Epithelial cell of proximal tubule (primary cell): ENCODE results near the gene MYBL2. TPM values are rescaled to one million over a fixed set of nuclear protein-coding genes. Genes with fewer than 3 reads are reported as not detected.
"Not testable (repeated sequence)": the region's sequence is repeated elsewhere in the genome, so short reads cannot be mapped to it uniquely, and the experiment has no call there.

Experiments
- DNase-seq: peaks from one replicate; pipeline ENCODE4 v3.0.0-alpha.2; 2011; ENCODE audit warnings: low read depth
- H3K4me3 ChIP-seq: 2 replicates; pipeline ENCODE4 v1.5.1; 2011; ENCODE audit warnings: low read depth, mild to moderate bottlenecking, low read length
- total RNA-seq: library from RNA; depleted of rRNA; stranded (reverse); fragments of >200 nt; gene quantifications from 2 replicates; pipeline ENCODE4 v1.2.3, GENCODE V29; 2015
- TF ChIP-seq, protein P1 (sequence below): conservative IDR thresholded peaks from 2 replicates; pipeline ENCODE4 v1.5.1; 2012; ENCODE audit warnings: low read depth, mild to moderate bottlenecking, low read length

MYBL2 gene
- total RNA-seq: 77.0 and 183 TPM in 2 replicates

DNA sequence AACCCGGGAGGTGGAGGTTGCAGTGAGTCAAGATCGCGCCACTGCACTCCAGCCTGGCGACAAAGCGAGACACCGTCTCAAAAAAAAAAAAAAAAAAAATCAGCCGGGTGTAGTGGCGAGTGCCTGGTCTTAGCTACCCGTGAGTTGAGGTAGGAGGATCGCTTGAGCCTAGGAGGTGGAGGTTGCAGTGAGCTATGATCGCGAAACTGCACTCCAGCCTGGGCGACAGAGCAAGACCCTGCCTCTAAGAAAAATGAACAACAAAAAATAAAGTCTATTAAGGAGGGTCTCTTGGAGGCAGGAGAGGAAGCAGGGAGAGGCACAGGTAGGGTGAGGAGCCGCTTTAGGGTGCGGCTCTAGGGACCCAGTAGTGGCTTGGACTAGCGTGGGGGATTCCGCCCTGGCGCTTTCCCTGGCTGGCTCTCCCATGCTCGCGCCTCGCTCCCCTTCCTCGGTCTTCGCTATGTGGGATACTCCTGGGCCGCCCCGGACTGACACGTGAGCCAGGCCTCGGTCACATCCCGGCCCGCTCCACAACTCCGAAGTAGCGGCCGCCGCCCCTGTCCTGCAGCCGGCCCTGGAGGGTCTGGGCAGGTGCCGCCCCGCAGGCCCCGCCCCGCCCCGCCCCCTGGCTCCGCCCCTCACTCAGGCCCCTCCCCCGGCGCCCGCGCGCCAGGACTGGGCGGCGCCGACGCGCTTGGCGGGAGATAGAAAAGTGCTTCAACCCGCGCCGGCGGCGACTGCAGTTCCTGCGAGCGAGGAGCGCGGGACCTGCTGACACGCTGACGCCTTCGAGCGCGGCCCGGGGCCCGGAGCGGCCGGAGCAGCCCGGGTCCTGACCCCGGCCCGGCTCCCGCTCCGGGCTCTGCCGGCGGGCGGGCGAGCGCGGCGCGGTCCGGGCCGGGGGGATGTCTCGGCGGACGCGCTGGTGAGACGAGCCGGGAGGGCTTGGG is at the start of gene MYBL2:
TSS of gene MYBL2 (plus strand) at position 739 of the 953 bp plus-strand sequence. CDS start at position 909, 170 bp downstream.
- no peak for DNase-seq
- H3K4me3 ChIP-seq: peak within 1 kb of the TSS; percentile 64
- TF ChIP-seq, protein P1, sequence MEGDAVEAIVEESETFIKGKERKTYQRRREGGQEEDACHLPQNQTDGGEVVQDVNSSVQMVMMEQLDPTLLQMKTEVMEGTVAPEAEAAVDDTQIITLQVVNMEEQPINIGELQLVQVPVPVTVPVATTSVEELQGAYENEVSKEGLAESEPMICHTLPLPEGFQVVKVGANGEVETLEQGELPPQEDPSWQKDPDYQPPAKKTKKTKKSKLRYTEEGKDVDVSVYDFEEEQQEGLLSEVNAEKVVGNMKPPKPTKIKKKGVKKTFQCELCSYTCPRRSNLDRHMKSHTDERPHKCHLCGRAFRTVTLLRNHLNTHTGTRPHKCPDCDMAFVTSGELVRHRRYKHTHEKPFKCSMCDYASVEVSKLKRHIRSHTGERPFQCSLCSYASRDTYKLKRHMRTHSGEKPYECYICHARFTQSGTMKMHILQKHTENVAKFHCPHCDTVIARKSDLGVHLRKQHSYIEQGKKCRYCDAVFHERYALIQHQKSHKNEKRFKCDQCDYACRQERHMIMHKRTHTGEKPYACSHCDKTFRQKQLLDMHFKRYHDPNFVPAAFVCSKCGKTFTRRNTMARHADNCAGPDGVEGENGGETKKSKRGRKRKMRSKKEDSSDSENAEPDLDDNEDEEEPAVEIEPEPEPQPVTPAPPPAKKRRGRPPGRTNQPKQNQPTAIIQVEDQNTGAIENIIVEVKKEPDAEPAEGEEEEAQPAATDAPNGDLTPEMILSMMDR: no peak

DNA sequence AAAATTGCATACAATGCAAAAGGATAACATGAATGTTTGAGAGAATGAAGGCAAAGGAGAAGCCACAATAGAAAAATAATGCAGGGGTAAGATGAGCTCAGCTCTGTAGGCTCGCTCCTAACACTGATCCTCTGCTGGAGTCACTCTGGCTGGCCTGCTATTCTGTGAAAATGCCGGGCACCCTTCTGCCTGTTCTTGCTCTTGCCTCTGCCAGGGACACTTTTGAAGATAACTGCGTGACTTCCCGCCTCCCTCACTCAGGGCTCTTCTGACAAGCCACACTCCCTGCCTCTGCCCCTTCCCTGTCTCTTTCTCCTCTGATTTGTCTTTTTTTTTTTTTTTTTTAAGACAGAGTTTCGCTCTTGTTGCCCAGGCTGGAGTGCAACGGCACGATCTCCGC is 35.3 kb upstream of the MYBL2 start:
- no peak overlapping the region for H3K4me3 ChIP-seq
- no peak for DNase-seq
- TF ChIP-seq, protein P1: no peak

DNA sequence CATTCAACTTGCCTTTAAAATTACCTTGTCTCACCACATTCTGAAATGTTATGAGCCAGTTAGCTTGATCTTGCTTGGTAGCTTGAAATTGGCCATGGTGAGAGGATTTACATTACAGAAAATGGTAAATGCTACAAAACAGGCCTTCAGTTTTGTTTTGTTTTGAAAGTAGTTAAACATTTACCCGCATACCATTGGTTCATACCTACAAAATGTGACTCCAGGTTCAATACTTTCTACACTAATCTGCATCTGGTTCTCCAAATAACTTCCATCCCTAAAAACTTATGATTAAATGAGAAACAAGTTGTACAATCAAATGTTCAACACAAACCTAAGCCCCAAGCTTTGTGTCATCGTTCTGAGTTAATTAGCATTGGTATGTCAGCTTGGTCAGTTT is 30.5 kb upstream of the MYBL2 start:
- TF ChIP-seq, protein P1: no peak
- H3K4me3 ChIP-seq: no peak overlapping the region
- DNase-seq: no peak

DNA sequence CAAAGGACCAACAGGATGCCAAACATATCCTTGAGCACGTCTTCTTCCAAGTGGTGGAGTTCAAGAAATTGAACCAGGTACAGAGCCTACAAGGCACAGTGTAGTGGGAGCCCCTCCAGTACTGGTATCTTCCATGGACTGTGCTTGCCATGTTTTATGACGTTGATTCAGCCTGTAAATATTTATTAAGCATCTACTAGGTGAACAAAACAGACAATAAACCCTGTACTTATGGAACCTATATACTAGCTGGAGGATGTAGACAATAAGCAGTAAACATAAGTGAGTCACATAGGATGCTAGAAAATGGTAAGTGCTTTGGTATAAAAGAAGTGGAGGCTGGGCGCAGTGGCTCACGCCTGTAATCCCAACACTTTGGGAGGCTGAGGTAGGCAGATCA is 24.4 kb upstream of the MYBL2 start:
- DNase-seq: no peak
- TF ChIP-seq, protein P1: no peak
- no peak overlapping the region for H3K4me3 ChIP-seq

DNA sequence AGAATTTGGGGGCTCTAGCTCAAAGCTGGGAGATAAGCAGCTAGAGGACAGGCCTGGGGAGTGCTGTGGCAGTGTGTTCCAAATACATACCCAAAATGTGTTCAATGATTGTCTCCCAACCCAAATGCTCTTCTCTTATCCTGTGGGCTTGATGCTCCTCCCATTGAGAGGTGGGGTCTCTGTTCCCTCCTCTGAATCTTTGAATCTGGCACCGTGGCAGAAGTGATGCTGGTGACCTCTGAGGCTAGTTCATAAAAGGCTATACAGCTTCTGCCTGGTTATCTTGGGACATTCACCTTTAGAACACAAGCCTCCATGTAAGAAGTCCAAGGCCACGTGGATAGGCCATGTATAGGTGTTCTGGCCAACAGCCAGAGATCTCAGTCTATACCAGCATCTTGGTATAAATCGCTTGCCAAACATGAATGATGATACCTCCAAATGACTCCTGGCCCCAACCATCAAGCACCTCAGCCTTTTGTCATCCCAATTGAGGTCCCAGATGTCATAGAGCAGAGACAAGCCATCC is 15.9 kb upstream of the MYBL2 start:
- DNase-seq: no peak
- no peak overlapping the region for H3K4me3 ChIP-seq
- TF ChIP-seq, protein P1: no peak

DNA sequence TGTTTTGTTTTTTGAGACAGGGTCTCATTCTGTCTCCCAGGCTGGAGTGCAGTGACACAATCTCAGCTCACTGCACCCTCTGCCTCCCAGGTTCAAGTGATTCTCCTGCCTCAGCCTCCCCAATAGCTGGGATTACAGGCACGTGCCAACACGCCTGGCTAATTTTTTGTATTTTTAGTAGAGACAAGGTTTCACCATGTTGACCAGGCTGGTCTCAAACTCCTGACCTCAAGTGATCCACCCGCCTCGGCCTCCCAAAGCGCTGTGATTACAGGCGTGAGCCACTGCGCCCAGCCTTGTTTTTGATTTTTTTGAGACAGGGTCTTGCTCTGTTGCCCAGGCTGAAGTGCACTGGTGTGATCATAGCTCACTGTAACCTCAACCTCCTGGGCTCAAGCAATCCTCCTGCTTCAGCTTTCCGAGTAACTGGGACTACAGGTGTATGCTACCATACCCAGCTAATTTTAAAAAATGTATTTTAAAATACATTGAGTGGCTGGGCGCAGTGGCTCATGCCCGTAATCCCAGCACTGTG is 15.2 kb upstream of the MYBL2 start:
- H3K4me3 ChIP-seq, DNase-seq: not testable (repeated sequence)

DNA sequence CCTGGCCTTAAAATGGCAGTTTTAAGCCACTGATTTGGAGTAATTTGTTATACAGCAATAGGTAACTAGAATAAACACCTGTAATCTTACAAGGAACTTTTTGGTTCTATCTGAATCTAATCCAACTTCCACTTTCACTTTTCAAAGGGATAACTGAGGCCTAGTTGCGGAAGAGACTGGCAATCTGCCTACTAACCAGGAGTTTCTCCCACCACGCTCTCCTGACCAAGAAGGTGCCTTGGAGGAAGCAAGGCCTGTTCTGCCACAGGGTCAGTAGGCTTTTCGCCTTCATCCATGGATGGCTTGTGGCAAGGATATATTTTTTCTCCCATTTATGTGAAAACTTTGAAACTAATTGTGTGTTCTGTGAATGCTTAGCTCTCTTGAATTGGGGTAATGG is 12.9 kb upstream of the MYBL2 start:
- no peak for DNase-seq
- TF ChIP-seq, protein P1: no peak
- no peak overlapping the region for H3K4me3 ChIP-seq

DNA sequence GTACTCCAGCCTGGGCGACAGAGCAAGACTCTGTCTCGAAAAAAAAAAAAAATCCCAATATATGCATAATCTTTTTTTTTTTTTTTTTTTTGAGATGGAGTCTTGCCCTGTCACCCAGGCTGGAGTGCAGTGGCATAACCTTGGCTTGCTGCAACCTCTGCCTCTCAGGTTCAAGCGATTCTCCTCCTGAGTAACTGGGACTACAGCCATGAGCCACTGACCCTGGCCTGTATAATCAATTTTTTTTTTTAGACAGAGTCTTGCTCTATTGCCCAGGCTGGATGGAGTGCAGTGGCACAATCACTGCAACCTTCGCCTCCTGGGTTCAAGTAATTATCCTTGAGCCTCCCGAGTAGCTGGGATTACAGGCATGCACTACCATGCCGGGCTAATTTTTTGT is 11.7 kb upstream of the MYBL2 start:
- H3K4me3 ChIP-seq, DNase-seq: not testable (repeated sequence)
